Hematopoietic multipotent progenitor cell treated with erythropoietin and hydrocortisone succinate and interleukin-3 and kit ligand, for 8 days (in vitro differentiated cells): ENCODE results near the gene ORC3.
"Not testable (repeated sequence)": the region's sequence is repeated elsewhere in the genome, so short reads cannot be mapped to it uniquely, and the experiment has no call there.

Source experiments
- DNase-seq: peaks from one replicate; pipeline ENCODE4 v3.0.0-alpha.2; 2015

The ORC3 gene

GRCh38 chr6:87663434-87663833 is 73.5 kb downstream of the ORC3 start:
- DNase-seq, result no peak

- DNase-seq, result no peak
These were observed 75.1 kb downstream of the ORC3 start for GRCh38 chr6:87664921-87665485.

- DNase-seq, result no peak
These were observed 77.1 kb downstream of the ORC3 start for GRCh38 chr6:87667032-87667431.

- DNase-seq, result no peak
These were observed 78.1 kb downstream of the ORC3 start for GRCh38 chr6:87668013-87668412.

- DNase-seq, result no peak
These were observed 79.1 kb downstream of the ORC3 start for GRCh38 chr6:87669051-87669450.

- DNase-seq, result no peak
These were observed 80.8 kb downstream of the ORC3 start for GRCh38 chr6:87670707-87671106.

GRCh38 chr6:87671555-87672029 is 81.7 kb downstream of the ORC3 start:
- no peak for DNase-seq

- DNase-seq, result no peak
These were observed 82.7 kb downstream of the ORC3 start for GRCh38 chr6:87672641-87673040.

- DNase-seq, result no peak
These were observed 83.3 kb downstream of the ORC3 start for GRCh38 chr6:87673237-87673636.

GRCh38 chr6:87674290-87674689 is 84.4 kb downstream of the ORC3 start:
- peak; percentile 34 for DNase-seq

- no peak for DNase-seq
These were observed 85.2 kb downstream of the ORC3 start for GRCh38 chr6:87675004-87675681.

GRCh38 chr6:87682310-87682709 is 92.4 kb downstream of the ORC3 start:
- DNase-seq, result no peak

- no peak for DNase-seq
These were observed 94.0 kb downstream of the ORC3 start for GRCh38 chr6:87683890-87684289.

GRCh38 chr6:87684895-87685654 is 95.1 kb downstream of the ORC3 start:
- DNase-seq, result no peak

- DNase-seq, result not testable (repeated sequence)
These were observed 96.8 kb downstream of the ORC3 start for GRCh38 chr6:87686636-87687205.

GRCh38 chr6:87687296-87687695 is 97.4 kb downstream of the ORC3 start:
- DNase-seq, result no peak

GRCh38 chr6:87687893-87688292 is 98.0 kb downstream of the ORC3 start:
- not testable (repeated sequence) for DNase-seq

- no peak for DNase-seq
These were observed 100.5 kb downstream of the ORC3 start for GRCh38 chr6:87690441-87690840.

- no peak for DNase-seq
These were observed 102.2 kb downstream of the ORC3 start for GRCh38 chr6:87692086-87692485.

- DNase-seq, result not testable (repeated sequence)
These were observed 106.9 kb downstream of the ORC3 start for GRCh38 chr6:87696817-87697216.

- DNase-seq, result peak; percentile 34
These were observed 107.9 kb downstream of the ORC3 start for GRCh38 chr6:87697581-87698546.

GRCh38 chr6:87698547-87699006 is 108.6 kb downstream of the ORC3 start:
- no peak for DNase-seq
